Stimulated activated CD4-positive, alpha-beta T cell treated with anti-CD3 and anti-CD28 coated beads, Interleukin-12 subunit alpha, Interleukin-12 subunit beta, amount 100 ng/mL, for 24 hours (primary cell): ENCODE data around the gene CSNK1G1.
"Not testable (repeated sequence)": the region's sequence is repeated elsewhere in the genome, so short reads cannot be mapped to it uniquely, and the experiment has no call there.

Source experiments
- DNase-seq, 2 experiments: peaks; one replicate each; pipeline ENCODE4 v3.0.0-alpha.2; 2020; ENCODE audit warnings: low read depth in 2 of 2

The CSNK1G1 gene

DNA sequence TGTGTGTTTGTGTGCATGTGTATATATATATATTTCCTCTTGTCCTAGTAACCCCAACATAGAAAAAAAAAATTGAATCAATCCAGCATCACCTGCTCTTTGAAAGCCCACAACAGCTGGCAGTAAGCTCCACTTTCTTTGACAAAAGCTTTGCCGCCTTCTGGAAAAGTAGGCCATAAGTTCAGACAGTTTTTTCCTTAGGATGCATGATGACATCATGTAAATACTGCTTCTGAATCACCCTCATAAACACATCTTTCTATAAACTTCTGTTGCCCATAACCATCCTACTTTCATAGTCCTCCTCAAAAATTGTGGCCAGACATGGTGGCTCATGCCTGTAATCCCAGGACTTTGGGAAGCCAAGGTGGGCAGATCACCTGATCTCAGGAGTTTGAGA is 67.4 kb downstream of the CSNK1G1 start:
- DNase-seq, result no peak

- no peak for DNase-seq
Measured at GRCh38 chr15:64287953-64288352, 68.0 kb downstream of the CSNK1G1 start.

DNA sequence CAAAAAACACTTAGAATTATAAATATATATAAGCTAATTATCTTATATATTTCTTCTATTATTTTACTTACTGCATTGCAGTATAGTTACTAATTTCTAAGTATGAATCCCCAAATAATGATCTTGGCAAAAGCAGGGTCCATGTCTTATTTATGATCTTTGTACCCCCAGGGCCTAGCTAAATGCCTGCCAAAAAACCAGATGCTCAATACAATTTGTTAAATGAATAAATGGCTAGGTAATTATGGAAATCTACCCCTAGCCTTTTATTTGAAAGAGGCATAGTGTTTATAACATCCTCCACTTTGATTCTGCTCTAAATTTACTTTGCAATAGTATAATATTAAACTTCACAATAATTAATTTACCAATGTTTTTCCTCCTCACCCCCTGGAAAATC is 69.5 kb downstream of the CSNK1G1 start:
- no peak for DNase-seq

DNA sequence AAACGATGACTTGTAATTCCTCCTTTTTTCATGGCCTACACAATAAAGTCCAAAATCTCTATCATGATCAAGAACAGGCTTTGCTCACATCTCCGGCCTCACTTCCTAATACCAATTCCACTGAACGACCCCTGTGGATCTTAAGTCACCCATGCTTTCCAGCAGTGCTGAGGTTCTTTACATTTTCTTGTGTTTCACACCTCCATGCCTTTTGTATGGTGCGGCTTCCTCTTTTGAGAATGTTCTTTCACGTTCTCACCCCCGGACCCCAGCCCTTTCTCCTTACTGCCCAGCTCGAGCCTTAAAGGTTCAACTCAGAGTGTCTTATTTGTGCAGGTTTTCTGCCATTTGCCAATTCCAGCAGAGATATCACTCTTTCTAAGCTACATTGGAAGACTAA is 70.1 kb downstream of the CSNK1G1 start:
- no peak for DNase-seq

DNA sequence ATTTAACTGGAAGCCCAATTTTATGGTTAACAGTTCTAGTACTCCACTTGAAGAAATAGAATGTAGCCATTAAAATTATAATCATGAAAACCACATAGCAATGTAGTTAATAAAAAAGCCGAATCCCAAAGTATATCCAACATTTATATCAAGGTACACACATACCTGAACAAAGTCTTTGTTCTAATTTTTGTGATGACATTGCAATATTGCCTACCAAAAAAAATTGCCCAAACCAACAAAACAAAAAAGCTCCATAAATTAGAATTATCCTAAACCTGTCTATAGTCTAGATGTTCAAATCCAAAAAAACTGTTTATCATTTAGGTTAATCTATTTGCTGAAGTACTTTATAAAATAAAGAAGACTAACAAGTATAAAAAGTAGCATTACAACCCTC is 70.8 kb downstream of the CSNK1G1 start:
- no peak for DNase-seq

DNA sequence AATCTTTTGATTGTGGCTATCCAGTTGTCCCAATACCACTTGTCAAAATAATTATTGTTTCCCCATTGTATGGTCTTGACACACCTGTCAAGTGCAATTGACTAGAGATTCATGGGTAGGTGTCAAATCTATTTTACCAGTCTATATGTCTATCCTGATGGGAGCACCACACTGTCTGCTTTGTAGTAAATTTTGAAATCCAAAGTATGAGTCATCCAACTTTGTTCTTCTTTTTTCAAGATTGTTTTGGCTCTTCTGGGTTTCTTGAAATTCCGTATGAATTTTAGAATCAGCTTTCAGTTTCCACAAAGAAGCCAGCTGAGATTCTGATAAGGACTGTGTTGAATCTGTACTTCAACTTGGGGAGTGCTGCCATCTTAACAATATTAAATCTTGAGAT is 71.9 kb downstream of the CSNK1G1 start:
- no peak for DNase-seq

GRCh38 chr15:64282701-64283100 is 73.3 kb downstream of the CSNK1G1 start:
- no peak for DNase-seq

- no peak for DNase-seq
Measured at GRCh38 chr15:64279131-64279530, 76.8 kb downstream of the CSNK1G1 start.

GRCh38 chr15:64275934-64276333 is 80.0 kb downstream of the CSNK1G1 start:
- DNase-seq, result no peak

DNA sequence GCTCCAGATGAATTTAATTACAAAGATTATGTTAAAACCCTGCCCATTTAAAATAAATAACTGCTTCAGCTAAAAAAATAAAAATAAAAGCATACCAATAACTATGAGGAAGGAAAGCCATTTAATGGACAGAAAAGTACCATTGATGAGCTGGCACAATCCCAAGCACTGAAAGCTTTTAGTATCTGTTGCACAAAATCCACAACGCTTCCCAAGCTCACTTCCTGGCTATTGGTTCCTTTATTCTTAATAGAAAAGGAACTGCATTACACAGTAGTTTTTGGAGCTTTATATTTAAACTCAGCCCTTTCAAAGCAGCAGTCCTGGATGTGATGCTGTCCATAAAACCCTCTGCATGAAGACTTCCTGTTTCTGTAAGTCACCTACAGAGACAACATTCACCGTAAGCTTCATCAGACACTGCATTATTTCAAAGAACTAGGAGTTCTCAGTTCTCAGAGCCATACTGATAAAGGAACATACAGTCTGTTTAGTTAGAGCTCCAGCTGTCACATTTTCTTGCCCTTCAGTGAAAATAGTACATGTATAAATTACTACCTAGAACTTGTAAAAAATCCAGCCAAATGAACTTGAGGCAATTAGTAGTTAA is 81.5 kb downstream of the CSNK1G1 start:
- DNase-seq, result no peak

- DNase-seq, result no peak
Measured at GRCh38 chr15:64267331-64267973, 88.5 kb downstream of the CSNK1G1 start.

DNA sequence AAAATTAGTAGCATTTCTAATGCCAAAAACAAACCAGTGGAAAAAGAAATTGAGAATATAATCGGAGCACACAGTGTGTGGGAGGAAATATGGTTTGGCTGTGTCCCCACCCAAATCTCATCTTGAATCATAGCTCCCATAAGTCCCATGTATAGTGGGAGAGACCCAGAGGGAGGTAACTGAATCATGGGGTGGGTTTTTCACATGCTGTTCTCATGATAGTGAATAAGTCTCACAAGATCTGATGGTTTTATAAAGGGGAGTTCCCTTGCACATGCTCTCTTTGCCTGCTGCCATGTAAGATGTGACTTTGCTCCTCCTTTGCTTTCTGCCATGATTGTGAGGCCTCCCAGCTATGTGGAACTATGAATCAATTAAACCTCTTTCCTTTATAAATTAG is 90.8 kb downstream of the CSNK1G1 start:
- not testable (repeated sequence) for DNase-seq

DNA sequence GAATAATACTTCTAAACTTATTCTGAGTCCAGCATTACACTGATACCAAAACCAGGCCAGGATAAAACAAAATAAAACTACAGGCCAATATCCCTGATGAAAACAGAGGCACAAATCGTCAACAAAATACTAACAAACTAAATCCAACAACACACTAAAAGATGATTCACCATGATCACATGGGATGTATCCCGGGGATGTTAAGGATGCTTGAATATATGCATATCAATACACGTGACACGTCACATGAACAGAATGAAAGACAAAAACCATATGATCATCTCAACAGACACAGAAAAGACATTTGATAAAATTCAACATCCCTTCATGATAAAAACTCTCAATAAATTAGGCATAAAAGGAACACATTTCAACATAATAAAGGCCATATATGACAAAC is 91.5 kb downstream of the CSNK1G1 start:
- no peak for DNase-seq

DNA sequence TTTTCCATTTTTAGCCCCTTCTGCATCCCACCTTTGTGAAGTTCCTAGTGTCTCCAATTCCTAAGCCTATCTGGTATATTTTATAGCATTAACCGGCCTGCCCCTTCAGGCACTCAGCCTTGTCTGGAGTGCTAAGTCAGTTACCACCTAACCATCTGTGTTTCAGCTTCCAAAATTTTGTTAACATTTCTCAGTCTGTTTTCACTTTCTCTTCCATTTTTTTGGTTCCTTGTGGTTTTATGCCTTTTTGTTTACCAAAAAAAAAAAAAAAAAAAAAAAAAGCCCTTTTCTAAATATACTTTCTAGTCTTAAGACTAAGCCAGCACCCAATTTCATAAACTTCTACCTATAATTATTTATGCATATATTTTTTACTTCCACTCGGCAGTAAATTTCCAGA is 92.4 kb downstream of the CSNK1G1 start:
- no peak for DNase-seq

GRCh38 chr15:64256051-64256450 is 99.9 kb downstream of the CSNK1G1 start:
- DNase-seq, result no peak

- DNase-seq, result no peak
Measured at GRCh38 chr15:64251658-64252057, 104.3 kb downstream of the CSNK1G1 start.

GRCh38 chr15:64251121-64251520 is 104.9 kb downstream of the CSNK1G1 start:
- DNase-seq, result no peak

DNA sequence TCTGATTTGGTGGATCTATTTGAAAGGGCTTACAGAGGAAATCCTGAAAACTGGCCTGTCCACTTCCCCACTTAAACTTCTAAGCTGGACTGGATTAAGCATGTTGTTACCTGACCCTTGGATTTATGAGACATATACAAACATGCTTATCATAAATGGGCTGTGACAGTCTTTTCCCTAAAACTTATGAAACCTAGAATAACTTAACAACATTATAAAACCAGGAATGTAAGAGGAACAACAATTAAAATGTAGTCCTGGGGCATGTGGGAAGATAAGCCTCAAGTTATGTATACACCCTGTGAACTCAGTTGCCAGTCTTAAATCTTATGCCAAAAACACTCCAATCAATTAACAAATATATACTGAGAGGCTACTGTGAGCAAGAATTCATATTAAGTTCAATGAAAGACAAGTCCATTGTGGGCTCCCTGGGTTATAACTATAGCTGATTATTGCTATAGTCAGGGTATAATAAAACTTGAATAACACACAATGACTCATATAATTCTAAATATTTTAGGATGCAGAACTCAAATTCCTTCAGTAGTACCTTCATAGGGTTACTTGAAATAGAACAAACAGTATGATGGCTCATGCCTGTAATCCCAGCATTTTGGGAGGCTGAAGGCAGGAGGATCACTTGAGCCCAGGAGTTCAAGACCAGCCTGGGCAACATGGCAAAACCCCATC is 105.9 kb downstream of the CSNK1G1 start:
- DNase-seq, result no peak

DNA sequence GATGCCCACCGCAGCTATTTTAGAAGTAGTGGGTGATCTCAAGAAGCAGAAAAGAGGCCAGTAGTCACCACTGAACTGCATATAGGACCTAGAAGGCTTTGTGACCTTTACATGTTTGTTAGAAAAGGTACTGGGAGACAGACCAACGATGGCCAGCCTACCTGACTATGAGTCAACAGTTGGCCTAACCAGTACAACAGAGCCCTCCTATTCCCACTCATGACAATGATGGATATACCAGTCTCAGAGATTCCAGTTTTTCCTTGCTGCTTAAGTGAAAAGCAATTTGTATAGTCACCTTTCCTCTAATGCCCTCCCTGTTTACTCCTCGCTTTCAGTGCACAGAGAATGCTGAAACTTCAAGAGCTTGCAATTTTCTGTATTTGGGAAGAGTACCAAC is 106.6 kb downstream of the CSNK1G1 start:
- DNase-seq, result no peak

DNA sequence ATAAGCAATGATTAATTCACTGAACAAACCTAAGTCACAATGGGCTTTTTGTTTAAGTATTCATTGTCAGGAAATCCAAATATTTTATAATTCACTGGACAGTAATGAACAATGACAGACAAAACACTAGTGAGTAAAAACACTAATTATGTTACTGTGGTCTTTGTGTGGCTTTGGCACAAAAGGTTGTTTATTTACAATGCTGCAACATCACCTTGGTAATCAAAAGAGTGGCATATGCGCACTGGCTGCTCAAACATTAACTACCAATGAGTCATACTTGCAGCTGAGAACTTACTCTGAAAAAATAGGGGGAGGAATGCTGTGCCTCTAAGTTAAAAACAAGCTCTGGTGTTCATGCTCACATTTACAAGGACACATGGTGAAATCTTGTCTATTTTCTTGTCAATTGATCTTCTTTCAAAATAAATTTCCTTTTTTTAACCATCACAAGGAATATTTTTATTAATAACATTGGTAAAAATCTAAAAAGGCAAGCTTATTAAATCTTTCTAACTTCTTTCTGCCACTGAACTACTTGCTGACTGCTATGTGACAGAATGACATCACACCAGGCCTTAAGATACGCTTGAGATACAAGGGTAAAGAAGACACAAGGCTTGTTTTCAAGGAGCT is 107.9 kb downstream of the CSNK1G1 start:
- DNase-seq, result no peak

GRCh38 chr15:64247535-64247905 is 108.5 kb downstream of the CSNK1G1 start:
- no peak for DNase-seq

GRCh38 chr15:64246364-64247189 is 109.4 kb downstream of the CSNK1G1 start:
- peak; percentile 9 to 53 for DNase-seq
